Measurements from ENCODE around the gene ABCB1. TPM values are rescaled to one million over a fixed set of nuclear protein-coding genes. Genes with fewer than 3 reads are reported as not detected.

The ABCB1 gene
- total RNA-seq, 2 donors from 2014 or later: 15.5 to 20.1 TPM

DNA sequence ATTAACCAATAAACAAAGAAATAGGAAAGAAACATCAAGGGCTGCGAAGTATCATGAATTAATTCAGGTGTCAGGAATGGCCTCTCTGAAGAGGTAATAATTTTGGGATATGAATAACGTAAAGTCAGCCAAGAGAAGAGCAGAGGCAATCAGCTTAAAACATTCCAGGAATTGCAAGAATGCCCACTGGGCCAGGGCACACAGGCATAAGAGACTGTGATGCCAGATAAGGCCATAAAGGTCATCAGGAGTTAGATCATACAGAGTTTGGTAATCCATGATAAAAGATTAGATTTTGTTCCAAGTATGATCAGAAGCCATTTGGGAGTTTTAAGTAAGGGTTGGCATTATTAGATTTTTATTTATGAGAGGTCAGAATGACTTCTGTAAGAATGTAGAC, 72.0 kb downstream of the ABCB1 start:
- no peak overlapping the region for H3K4me3 Mint-ChIP-seq
- H3K9me3 Mint-ChIP-seq: no peaks in the 10 kb centered on the region
- H3K36me3 Mint-ChIP-seq (ENCODE audit: insufficient read depth in 2 of 2): no peaks in the 10 kb centered on the region

DNA sequence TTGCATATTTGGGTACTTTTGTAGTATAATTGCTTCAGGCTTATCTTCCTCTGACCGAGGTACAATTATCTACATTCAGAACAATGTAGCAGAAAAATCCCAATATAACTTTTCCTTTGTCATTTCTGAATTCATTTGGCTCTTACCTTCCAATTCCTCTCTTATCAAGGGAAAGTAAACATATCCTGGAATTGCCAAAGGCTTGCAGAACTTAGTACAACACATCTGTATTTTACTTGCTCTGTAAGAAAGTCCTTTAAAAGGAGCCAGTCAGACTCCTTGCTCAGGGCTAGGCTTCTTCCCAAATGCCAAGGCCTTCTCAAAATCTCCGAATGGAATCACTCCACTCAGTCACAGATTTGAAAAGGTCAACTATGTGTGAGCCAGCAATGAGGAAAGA, 81.9 kb downstream of the ABCB1 start:
- Mint-ChIP-seq H3K9me3 (peaks cover 0 to 3% of the 10 kb centered on the region in 2 donors), H3K36me3 (ENCODE audit: insufficient read depth in 2 of 2) (peaks cover 0 to 1% of the 10 kb centered on the region in 2 donors), H3K27ac (no peak overlapping the region), H3K4me1 (ENCODE audit: low read depth) (peaks cover 7% of the 10 kb centered on the region), H3K4me3 (no peak overlapping the region), H3K27me3 (ENCODE audit: low read depth) (no peaks in the 10 kb centered on the region)
- DNase-seq: no peak
- ATAC-seq (replicated peaks in 1 of 2): no peak

More for the DNA sequence above, 72.0 kb downstream of the ABCB1 start:
- DNase-seq (no peak), ATAC-seq (replicated peaks in 1 of 2) (no peak)
- H3K27me3 Mint-ChIP-seq (ENCODE audit: low read depth): no peaks in the 10 kb centered on the region
- H3K4me1 Mint-ChIP-seq (ENCODE audit: low read depth): no peaks in the 10 kb centered on the region
- H3K27ac Mint-ChIP-seq: no peak overlapping the region

DNA sequence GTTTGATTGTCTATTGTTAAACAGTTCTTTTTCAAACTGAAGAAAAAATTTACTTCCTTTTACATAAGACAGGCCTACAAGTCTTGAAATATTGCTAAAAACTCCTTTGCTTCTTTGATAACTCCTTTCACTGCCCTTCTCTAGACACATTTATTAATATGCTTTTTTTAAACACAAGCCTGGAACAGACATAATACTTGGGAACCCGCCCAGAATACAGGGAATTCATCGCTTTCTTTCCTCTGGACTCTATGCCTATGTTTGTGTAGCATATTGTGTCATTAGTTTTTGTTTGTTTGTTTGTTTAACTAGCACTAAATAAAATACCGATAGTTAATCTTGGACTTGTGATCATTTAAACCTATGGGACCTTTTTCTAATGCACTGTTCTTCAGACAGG, 82.8 kb downstream of the ABCB1 start:
- H3K27ac Mint-ChIP-seq: no peak overlapping the region
- H3K4me3 Mint-ChIP-seq: no peak overlapping the region
- peaks cover 0 to 3% of the 10 kb centered on the region in 2 donors for H3K9me3 Mint-ChIP-seq
- ATAC-seq (replicated peaks in 1 of 2) (no peak), DNase-seq (no peak)
- peaks cover 0 to 1% of the 10 kb centered on the region in 2 donors for H3K36me3 Mint-ChIP-seq (ENCODE audit: insufficient read depth in 2 of 2)
- H3K27me3 Mint-ChIP-seq (ENCODE audit: low read depth): no peaks in the 10 kb centered on the region
- H3K4me1 Mint-ChIP-seq (ENCODE audit: low read depth): peaks cover 7% of the 10 kb centered on the region

DNA sequence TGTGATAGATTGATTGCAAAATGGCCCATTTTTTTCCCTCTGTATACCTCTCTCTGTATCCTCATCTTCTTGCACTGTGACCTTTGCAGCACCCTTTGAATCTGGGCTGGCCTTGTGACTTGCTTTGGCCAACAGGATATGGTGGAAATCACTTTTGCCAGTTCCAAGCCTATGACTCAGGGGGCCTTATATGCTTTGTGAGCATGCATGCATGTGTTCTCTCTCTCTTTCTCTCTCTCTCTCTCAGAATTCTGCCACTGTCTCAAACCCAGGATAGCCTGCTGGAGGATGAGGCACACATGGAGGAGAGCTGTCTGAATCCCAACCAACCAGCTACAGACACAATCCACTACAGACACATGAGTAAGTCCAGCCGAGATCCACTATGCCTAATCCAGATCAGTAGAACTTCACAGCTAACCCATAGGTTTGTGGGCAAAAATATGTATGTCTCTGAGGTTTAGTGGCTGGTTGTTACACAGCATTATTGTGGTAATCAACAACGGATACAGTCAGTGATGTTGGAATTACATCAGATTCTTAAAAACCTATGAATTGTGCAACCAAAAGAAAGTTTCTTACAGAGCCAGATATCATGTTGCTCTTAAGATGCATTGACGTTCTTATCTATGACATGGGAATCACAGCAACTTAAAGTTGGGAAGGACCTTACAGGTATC, 83.4 kb downstream of the ABCB1 start:
- DNase-seq (no peak), ATAC-seq (replicated peaks in 1 of 2) (no peak)
- Mint-ChIP-seq H3K4me1 (ENCODE audit: low read depth) (peaks cover 7% of the 10 kb centered on the region), H3K9me3 (peaks cover 0 to 3% of the 10 kb centered on the region in 2 donors), H3K27me3 (ENCODE audit: low read depth) (no peaks in the 10 kb centered on the region), H3K4me3 (no peak overlapping the region), H3K36me3 (ENCODE audit: insufficient read depth in 2 of 2) (peaks cover 0 to 1% of the 10 kb centered on the region in 2 donors), H3K27ac (no peak overlapping the region)

DNA sequence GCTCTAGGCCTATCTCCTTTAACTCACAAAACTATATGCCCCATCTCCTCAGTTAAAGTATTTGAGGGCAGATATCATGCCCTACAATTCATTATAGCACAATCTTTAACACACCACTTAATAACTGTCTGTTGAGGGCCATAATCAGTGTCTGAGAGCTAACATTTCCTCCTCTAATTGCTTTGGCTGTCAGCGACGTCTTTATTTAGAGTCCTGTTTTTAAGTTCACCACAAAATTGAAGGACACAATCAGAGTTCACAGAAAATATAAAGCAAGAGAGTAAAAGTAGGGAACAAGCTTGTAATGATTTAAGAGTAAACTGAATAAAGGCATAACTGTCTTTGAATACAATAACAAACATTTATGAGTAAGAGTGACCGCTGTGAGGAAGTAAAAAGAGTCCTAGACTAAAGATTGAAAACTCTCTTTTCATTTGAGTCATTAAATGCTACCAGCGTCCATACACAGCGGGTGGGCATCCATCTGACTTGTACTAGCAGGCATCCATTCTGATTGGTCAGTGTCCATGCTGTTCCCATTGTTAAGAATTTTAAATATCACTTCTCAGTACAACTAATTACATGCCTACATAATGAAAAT, 86.8 kb downstream of the ABCB1 start:
- ATAC-seq (replicated peaks in 1 of 2) (no peak), DNase-seq (no peak)
- peaks cover 0 to 1% of the 10 kb centered on the region in 2 donors for H3K36me3 Mint-ChIP-seq (ENCODE audit: insufficient read depth in 2 of 2)
- no peaks in the 10 kb centered on the region for H3K27me3 Mint-ChIP-seq (ENCODE audit: low read depth)
- no peaks in the 10 kb centered on the region for H3K9me3 Mint-ChIP-seq
- no peak overlapping the region for H3K4me3 Mint-ChIP-seq
- H3K4me1 Mint-ChIP-seq (ENCODE audit: low read depth): peaks cover 4% of the 10 kb centered on the region
- H3K27ac Mint-ChIP-seq: no peak overlapping the region

DNA sequence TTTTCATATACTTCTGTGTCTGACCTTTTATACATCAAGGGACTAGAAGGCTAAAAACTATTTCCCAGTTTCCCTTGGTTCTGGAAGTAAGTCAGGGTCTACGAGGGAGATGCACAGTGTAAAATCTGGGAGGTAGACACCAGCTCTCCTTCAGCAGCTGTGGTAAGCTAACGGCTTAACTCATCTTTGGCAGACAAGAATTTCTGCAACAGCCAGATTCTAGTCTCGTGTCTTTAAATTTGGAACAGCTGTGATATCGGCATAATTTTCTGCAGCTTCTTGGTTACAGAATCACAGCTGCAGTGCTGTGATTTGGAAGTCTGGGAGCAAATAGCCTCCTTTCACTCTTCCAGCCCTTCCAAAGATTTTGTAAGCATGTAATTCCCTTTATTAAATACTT, 87.8 kb downstream of the ABCB1 start:
- no peak overlapping the region for H3K27ac Mint-ChIP-seq
- DNase-seq: no peak
- no peaks in the 10 kb centered on the region for H3K27me3 Mint-ChIP-seq (ENCODE audit: low read depth)
- H3K4me3 Mint-ChIP-seq: no peak overlapping the region
- no peaks in the 10 kb centered on the region for H3K9me3 Mint-ChIP-seq
- peaks cover 4% of the 10 kb centered on the region for H3K4me1 Mint-ChIP-seq (ENCODE audit: low read depth)
- ATAC-seq (replicated peaks in 1 of 2): no peak
- peaks cover 0 to 1% of the 10 kb centered on the region in 2 donors for H3K36me3 Mint-ChIP-seq (ENCODE audit: insufficient read depth in 2 of 2)

DNA sequence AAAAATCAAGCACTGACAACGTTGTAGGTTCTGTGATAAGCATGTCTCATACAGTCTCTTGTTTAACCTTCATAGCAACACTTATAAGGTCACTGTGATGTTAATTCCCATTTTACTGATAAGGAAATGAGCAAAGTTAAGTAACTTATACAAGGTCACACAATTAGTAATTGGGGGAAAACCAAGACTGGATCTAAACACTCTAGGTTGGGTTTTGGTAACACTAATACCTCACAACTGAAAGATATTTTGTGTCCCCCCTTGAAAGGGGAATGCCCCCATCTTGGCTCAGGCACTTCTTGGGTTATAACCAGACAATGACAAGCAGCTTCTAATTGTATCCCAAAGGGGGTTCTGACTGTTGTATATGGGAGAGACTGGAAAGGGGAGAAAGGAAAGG, 89.2 kb downstream of the ABCB1 start:
- ATAC-seq (replicated peaks in 1 of 2) (peak in 1 of 2 donors; percentile 17), DNase-seq (no peak)
- peaks cover 4% of the 10 kb centered on the region for H3K4me1 Mint-ChIP-seq (ENCODE audit: low read depth)
- H3K4me3 Mint-ChIP-seq: no peak overlapping the region
- no peaks in the 10 kb centered on the region for H3K9me3 Mint-ChIP-seq
- peaks cover 0 to 1% of the 10 kb centered on the region in 2 donors for H3K36me3 Mint-ChIP-seq (ENCODE audit: insufficient read depth in 2 of 2)
- no peaks in the 10 kb centered on the region for H3K27me3 Mint-ChIP-seq (ENCODE audit: low read depth)
- no peak overlapping the region for H3K27ac Mint-ChIP-seq

DNA sequence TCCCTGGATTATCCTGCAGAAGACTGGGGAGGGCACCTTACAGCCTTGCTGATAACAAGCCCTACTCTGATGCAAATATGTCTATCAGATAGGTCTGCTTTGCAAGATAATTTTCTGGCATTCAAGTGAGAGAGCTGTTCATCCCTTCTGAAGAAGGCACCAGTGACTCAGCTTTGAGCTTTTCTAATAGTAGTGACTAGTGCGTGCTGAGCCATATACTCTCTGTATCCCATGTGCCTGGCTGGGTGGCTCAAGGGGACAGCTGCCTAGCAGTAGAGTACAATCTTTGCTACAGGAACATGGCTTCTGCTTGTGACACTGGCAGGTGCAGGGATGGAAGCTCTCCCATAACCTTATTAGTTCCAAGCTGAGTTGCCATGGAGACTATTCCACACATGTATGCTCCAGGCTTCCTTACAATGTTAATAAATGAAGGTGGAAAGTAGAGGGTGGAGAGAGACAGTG, 90.2 kb downstream of the ABCB1 start:
- ATAC-seq (replicated peaks in 1 of 2): no peak
- no peak overlapping the region for H3K27ac Mint-ChIP-seq

DNA sequence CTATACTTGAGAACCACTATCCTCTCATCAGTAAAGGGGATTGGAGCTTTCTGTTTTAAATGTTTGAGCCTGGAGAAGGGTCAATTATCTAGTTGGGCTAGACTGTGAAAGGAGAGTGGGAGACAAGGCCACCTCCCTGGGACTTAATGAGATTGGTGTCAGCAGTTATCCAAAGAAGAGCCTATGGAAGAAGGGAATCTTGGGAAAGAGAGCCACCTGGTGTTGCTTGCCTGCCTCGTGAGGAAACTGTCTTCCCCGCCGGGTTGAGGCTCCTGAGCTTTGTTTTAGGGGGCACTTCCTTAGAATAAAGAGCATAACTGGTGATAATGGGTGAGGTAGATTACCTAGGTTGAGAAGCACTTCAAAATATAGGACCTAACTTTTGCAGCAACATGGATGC, 93.2 kb downstream of the ABCB1 start:
- H3K36me3 Mint-ChIP-seq (ENCODE audit: insufficient read depth in 2 of 2): no peaks in the 10 kb centered on the region
- no peak for ATAC-seq (replicated peaks in 1 of 2)
- peaks cover 4% of the 10 kb centered on the region for H3K4me1 Mint-ChIP-seq (ENCODE audit: low read depth)
- no peak overlapping the region for H3K27ac Mint-ChIP-seq
- H3K27me3 Mint-ChIP-seq (ENCODE audit: low read depth): no peaks in the 10 kb centered on the region
- H3K4me3 Mint-ChIP-seq: no peak overlapping the region
- DNase-seq: no peak
- no peaks in the 10 kb centered on the region for H3K9me3 Mint-ChIP-seq

More for the DNA sequence above, 90.2 kb downstream of the ABCB1 start:
- DNase-seq: no peak
- no peaks in the 10 kb centered on the region for H3K36me3 Mint-ChIP-seq (ENCODE audit: insufficient read depth in 2 of 2)
- no peak overlapping the region for H3K4me3 Mint-ChIP-seq
- H3K4me1 Mint-ChIP-seq (ENCODE audit: low read depth): peaks cover 4% of the 10 kb centered on the region
- H3K27me3 Mint-ChIP-seq (ENCODE audit: low read depth): no peaks in the 10 kb centered on the region
- no peaks in the 10 kb centered on the region for H3K9me3 Mint-ChIP-seq

DNA sequence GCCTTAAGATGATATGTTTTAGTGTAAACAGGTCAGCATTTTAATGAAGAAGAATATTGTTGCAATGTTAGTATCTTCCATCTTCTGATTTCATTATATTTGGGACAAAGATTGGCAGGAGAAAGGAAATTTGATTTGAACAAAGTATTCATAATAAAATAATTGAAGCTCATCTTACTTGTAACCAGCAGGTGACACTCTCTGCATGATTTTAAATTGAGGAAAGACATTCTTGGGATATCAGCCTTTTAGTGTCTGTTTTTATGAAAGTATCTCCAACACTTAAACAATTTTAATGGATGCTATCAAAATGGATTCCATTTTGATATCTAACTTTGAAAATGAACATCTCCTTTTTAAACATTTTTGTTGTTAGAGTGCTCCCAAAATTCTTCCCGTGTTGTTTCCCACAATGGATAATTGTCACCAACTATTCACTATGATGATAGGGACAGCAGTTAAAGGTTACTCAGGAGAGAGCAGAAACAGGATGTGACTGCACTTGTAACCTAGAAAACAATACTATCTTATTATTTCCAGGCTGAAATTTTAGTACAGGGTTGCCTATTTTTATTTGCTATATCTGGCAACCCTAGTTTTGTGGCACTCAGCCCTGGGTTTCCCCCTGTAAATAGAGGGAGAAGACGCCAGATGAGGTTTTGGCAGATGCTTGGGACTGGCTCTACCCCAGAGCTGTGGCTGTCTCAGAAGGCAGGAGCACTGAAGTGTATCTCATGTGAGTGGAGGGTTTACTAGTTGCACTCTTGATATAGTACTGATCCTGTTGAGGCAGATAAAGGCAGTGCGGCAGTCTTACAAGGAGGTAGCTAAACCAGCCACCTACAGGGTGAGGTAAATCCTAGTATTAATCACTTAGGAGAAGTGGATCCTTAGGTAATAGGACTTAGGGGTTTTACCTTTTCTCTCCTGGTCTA, 94.2 kb downstream of the ABCB1 start:
- ATAC-seq (replicated peaks in 1 of 2) (no peak), DNase-seq (no peak)
- Mint-ChIP-seq H3K9me3 (no peaks in the 10 kb centered on the region), H3K4me1 (ENCODE audit: low read depth) (peaks cover 1% of the 10 kb centered on the region), H3K27ac (peak overlapping the region; percentile 71), H3K27me3 (ENCODE audit: low read depth) (no peaks in the 10 kb centered on the region), H3K36me3 (ENCODE audit: insufficient read depth in 2 of 2) (no peaks in the 10 kb centered on the region), H3K4me3 (no peak overlapping the region)

DNA sequence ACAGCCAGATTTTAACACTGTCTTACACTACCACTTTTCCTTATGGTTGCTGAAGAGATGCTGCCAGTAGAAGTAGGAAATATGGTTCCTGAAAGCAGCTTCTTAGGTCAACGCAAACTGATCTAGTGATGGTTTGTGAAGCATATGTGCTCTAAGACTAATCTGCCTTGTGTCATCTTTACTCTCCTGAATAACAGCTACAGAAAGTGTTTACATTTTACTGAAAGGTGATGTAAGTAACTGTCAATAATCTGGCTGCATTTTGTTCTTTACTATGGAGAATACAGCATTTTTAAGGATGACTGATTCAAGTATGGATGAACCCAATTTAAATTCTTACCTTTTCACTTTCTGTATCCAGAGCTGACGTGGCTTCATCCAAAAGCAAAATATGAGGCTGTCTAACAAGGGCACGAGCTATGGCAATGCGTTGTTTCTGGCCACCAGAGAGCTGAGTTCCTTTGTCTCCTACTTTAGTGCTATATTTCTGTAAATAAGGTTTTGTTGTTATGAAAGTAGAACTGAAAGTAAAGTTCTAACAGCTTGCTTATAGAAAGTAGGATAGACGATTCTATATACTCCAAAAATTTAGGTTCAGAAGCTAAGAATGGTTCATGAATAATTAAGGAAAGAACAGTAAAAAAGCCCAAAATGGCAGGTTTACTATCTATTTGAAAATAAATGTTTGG, 95.0 kb downstream of the ABCB1 start:
- H3K4me3 Mint-ChIP-seq: no peak overlapping the region
- H3K4me1 Mint-ChIP-seq (ENCODE audit: low read depth): no peaks in the 10 kb centered on the region
- no peaks in the 10 kb centered on the region for H3K9me3 Mint-ChIP-seq
- no peaks in the 10 kb centered on the region for H3K27me3 Mint-ChIP-seq (ENCODE audit: low read depth)
- DNase-seq (no peak), ATAC-seq (replicated peaks in 1 of 2) (no peak)
- peak overlapping the region; percentile 71 for H3K27ac Mint-ChIP-seq
- H3K36me3 Mint-ChIP-seq (ENCODE audit: insufficient read depth in 2 of 2): no peaks in the 10 kb centered on the region

DNA sequence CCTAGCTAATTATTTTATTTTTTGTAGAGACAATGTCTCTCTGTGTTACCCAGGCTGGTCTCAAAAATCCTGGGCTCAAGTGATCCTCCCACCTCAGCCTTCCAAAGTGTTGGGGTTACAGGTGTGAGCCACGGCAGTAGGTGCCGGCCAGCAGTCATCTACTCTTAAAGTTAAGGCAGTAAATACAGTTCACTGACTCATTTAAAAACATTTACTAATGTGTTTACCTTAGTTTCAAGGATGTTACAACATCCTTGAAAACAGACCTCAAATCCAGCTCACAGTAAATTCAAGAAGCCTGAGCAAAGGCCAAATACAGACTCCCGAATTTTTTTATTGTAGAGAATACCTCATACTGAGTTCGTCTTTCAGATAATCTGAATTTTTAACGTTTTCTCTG, 95.6 kb downstream of the ABCB1 start:
- ATAC-seq (replicated peaks in 1 of 2): no peak
- Mint-ChIP-seq H3K27me3 (ENCODE audit: low read depth) (no peaks in the 10 kb centered on the region), H3K4me3 (no peak overlapping the region), H3K9me3 (no peaks in the 10 kb centered on the region), H3K4me1 (ENCODE audit: low read depth) (no peaks in the 10 kb centered on the region), H3K36me3 (ENCODE audit: insufficient read depth in 2 of 2) (no peaks in the 10 kb centered on the region), H3K27ac (no peak overlapping the region)
- no peak for DNase-seq

DNA sequence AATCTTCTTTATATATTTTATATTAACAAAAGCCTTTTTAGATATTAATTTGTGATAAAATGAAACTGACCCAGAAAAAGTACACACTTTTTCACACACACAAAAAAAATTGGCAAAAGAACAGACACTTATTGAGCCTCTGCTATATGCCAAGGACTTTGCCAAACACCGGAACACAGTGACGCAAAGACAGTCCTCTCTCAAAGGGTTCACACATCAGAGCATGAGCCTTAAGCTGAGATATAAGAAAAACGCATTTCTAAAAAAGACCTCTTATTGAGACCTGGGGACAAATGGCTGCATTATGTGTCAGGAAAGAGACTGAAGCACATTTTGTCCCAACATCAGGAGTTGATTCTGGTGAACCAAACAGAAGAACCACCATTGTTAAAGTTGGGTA, 101.2 kb downstream of the ABCB1 start:
- no peak overlapping the region for H3K4me3 Mint-ChIP-seq
- H3K27ac Mint-ChIP-seq: no peak overlapping the region
- H3K4me1 Mint-ChIP-seq (ENCODE audit: low read depth): no peaks in the 10 kb centered on the region

More for the DNA sequence above, 101.2 kb downstream of the ABCB1 start:
- Mint-ChIP-seq H3K27me3 (ENCODE audit: low read depth) (no peaks in the 10 kb centered on the region), H3K36me3 (ENCODE audit: insufficient read depth in 2 of 2) (no peaks in the 10 kb centered on the region), H3K9me3 (no peaks in the 10 kb centered on the region)
- ATAC-seq (replicated peaks in 1 of 2) (no peak), DNase-seq (no peak)

Data from activated T-cell treated with anti-CD3 and anti-CD28 coated beads, Interleukin-2, amount 50 U/mL, for 72 hours (primary cell).